Liver (tissue), 9 donors: ENCODE data around the gene ZC2HC1C. TPM values are rescaled to one million over a fixed set of nuclear protein-coding genes. Genes with fewer than 3 reads are reported as not detected.

Source experiments
- DNase-seq: peaks from one replicate; pipeline ENCODE4 v3.0.0-alpha.2; 2017; ENCODE audit warnings: low spot score
- H3K27ac ChIP-seq, 2 donors: one replicate each; pipeline ENCODE4 v1.7.0; 2013; ENCODE audit warnings: inconsistent platforms in 2 of 2, low read length in 2 of 2, control low read depth in 1 of 2, low read depth in 1 of 2, mild to moderate bottlenecking in 1 of 2
- H3K27me3 ChIP-seq, 4 donors: one replicate each; pipeline versions ENCODE4 v1.6.1 to v1.7.0; 2013; ENCODE audit warnings: low read length in 3 of 4, inconsistent platforms in 1 of 4, mild to moderate bottlenecking in 1 of 4, moderate library complexity in 1 of 4; ENCODE audit not compliant: control insufficient read depth in 4 of 4, insufficient read depth in 4 of 4
- H3K36me3 ChIP-seq, 4 donors: one replicate each; pipeline versions ENCODE4 v1.6.1 to v1.7.0; 2013; ENCODE audit warnings: low read length in 3 of 4, mild to moderate bottlenecking in 3 of 4, low read depth in 1 of 4, moderate library complexity in 1 of 4; ENCODE audit not compliant: control insufficient read depth in 4 of 4, insufficient read depth in 3 of 4
- H3K4me1 ChIP-seq, 4 donors: one replicate each; pipeline versions ENCODE4 v1.6.1 to v1.7.0; 2013; ENCODE audit warnings: low read length in 3 of 4, mild to moderate bottlenecking in 3 of 4, moderate library complexity in 1 of 4; ENCODE audit not compliant: control insufficient read depth in 4 of 4, insufficient read depth in 4 of 4
- H3K4me3 ChIP-seq, 3 donors: one replicate each; pipeline versions ENCODE4 v1.6.1 to v1.7.0; 2013; ENCODE audit warnings: low read length in 3 of 3, control low read depth in 1 of 3, low read depth in 1 of 3, mild to moderate bottlenecking in 1 of 3
- H3K9ac ChIP-seq, 2 donors: one replicate each; pipeline ENCODE4 v1.7.0; 2013; ENCODE audit warnings: low read length in 2 of 2, mild to moderate bottlenecking in 2 of 2, moderate library complexity in 2 of 2, control low read depth in 1 of 2, low read depth in 1 of 2
- H3K9me3 ChIP-seq, 4 donors: one replicate each; pipeline versions ENCODE4 v1.6.1 to v1.7.0; 2013; ENCODE audit warnings: low read length in 3 of 4; ENCODE audit not compliant: control insufficient read depth in 4 of 4
- FOXA1 ChIP-seq: IDR thresholded peaks from 2 replicates; pipeline ENCODE4 v1.6.1; 2016; ENCODE audit warnings: antibody characterized with exemption
- GABPA ChIP-seq, 2 donors: IDR thresholded peaks in 1 of 2; conservative IDR thresholded peaks in 1 of 2; 2 replicates each; pipeline ENCODE4 v1.6.1; 2016; ENCODE audit warnings: antibody characterized with exemption in 2 of 2, mild to moderate bottlenecking in 1 of 2, moderate library complexity in 1 of 2
- HNF4G ChIP-seq: IDR thresholded peaks from 2 replicates; pipeline ENCODE4 v1.6.1; 2016; ENCODE audit warnings: antibody characterized with exemption
- RAD21 ChIP-seq, 2 donors: IDR thresholded peaks; 2 replicates each; pipeline ENCODE4 v1.6.1; 2016; ENCODE audit warnings: antibody characterized with exemption in 2 of 2, mild to moderate bottlenecking in 2 of 2
- RXRA ChIP-seq, 2 donors: IDR thresholded peaks; 2 replicates each; pipeline ENCODE4 v1.6.1; 2017 to 2018; ENCODE audit warnings: antibody characterized with exemption in 2 of 2, mild to moderate bottlenecking in 1 of 2
- SP1 ChIP-seq: IDR thresholded peaks from 2 replicates; pipeline ENCODE4 v1.6.1; 2018; ENCODE audit warnings: antibody characterized with exemption, mild to moderate bottlenecking
- TAF1 ChIP-seq: conservative IDR thresholded peaks from 2 replicates; pipeline ENCODE4 v1.6.1; 2016; ENCODE audit warnings: antibody characterized with exemption, mild to moderate bottlenecking
- YY1 ChIP-seq: IDR thresholded peaks from 2 replicates; pipeline ENCODE4 v1.6.1; 2016; ENCODE audit warnings: antibody characterized with exemption, mild to moderate bottlenecking
- ZBTB33 ChIP-seq: IDR thresholded peaks from 2 replicates; pipeline ENCODE4 v1.6.1; 2016; ENCODE audit warnings: antibody characterized with exemption
- WGBS: extraction: QIAGEN DNeasy Blood & Tissue Kit; methylation state at CpG from one replicate; pipeline ENCODE4 v1.1.7; 2013; 5-methylcytosine and 5-hydroxymethylcytosine counted together
- polyA plus RNA-seq, 2 donors: library from polyadenylated mRNA; stranded (reverse) in 1 of 2; unstranded in 1 of 2; fragments of 200-250 nt in 1 of 2; fragments of >200 nt in 1 of 2; fragmentation: Nextera tagmentation in 1 of 2; extraction: Ambion mirVana in 1 of 2; gene quantifications; one replicate each; pipeline versions ENCODE4 v1.2.1 to v1.2.3, GENCODE V29; 2013 to 2015
- total RNA-seq, 2 donors: library from RNA; depleted of rRNA; stranded (reverse); fragments of >200 nt; gene quantifications; one replicate each; pipeline ENCODE4 v1.2.3, GENCODE V29; 2014
- TF ChIP-seq, protein P1 (sequence below): IDR thresholded peaks from 2 replicates; pipeline ENCODE4 v1.6.1; 2016; ENCODE audit warnings: antibody characterized with exemption, mild to moderate bottlenecking
- TF ChIP-seq, protein P2 (sequence below): IDR thresholded peaks from 2 replicates; pipeline ENCODE4 v1.6.1; 2016; ENCODE audit warnings: antibody characterized with exemption
- donor health status: healthy.
- donor health status: healthy.
- donor health status: healthy.
- donor health status: healthy.
- donor health status: healthy.

The ZC2HC1C gene
- total and polyA plus RNA-seq, 4 donors: 0.56 to 5.9 (median 3.5) TPM

DNA sequence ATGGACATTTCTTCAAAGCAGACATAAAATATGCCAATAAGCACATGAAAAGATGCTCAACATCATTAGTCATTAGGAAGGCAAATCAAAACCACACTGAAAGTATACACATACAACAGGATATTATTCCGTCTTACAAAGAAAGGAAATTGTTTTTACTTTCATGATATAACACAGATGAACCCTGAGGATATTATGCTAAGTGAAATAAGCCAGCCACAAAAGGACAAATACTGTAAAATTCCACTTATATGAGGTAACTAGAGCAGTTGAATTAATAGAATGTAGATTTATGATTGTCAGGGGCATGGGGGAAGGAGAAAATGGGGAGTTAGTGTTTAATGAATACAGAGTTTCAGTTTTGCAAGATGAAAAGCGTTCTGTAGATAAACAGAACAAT, 9.8 kb upstream of the ZC2HC1C start (continued):
- TF ChIP-seq, protein P1, sequence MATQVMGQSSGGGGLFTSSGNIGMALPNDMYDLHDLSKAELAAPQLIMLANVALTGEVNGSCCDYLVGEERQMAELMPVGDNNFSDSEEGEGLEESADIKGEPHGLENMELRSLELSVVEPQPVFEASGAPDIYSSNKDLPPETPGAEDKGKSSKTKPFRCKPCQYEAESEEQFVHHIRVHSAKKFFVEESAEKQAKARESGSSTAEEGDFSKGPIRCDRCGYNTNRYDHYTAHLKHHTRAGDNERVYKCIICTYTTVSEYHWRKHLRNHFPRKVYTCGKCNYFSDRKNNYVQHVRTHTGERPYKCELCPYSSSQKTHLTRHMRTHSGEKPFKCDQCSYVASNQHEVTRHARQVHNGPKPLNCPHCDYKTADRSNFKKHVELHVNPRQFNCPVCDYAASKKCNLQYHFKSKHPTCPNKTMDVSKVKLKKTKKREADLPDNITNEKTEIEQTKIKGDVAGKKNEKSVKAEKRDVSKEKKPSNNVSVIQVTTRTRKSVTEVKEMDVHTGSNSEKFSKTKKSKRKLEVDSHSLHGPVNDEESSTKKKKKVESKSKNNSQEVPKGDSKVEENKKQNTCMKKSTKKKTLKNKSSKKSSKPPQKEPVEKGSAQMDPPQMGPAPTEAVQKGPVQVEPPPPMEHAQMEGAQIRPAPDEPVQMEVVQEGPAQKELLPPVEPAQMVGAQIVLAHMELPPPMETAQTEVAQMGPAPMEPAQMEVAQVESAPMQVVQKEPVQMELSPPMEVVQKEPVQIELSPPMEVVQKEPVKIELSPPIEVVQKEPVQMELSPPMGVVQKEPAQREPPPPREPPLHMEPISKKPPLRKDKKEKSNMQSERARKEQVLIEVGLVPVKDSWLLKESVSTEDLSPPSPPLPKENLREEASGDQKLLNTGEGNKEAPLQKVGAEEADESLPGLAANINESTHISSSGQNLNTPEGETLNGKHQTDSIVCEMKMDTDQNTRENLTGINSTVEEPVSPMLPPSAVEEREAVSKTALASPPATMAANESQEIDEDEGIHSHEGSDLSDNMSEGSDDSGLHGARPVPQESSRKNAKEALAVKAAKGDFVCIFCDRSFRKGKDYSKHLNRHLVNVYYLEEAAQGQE: no peak

- no peak overlapping the region for H3K9ac ChIP-seq
- no peak overlapping the region for H3K4me3 ChIP-seq
- H3K36me3 ChIP-seq: peaks cover 0 to 3% (median 0%) of the 10 kb centered on the region in 4 donors
- H3K4me1 ChIP-seq: peaks cover 3 to 10% (median 5%) of the 10 kb centered on the region in 4 donors
- no peaks in the 10 kb centered on the region for H3K9me3 ChIP-seq
- H3K27ac ChIP-seq: no peak overlapping the region
- 73% methylated on average over 2 of the region's 2 CpGs for WGBS
- DNase-seq: no peak
- no peaks in the 10 kb centered on the region for H3K27me3 ChIP-seq
- no peak for TF ChIP-seq GABPA (IDR thresholded peaks at IDR 0.05 in 1 of 2, conservative IDR thresholded peaks at IDR 0.05 in 1 of 2)
Observed at GRCh38 chr14:75060420-75060819, 9.0 kb upstream of the ZC2HC1C start.

DNA sequence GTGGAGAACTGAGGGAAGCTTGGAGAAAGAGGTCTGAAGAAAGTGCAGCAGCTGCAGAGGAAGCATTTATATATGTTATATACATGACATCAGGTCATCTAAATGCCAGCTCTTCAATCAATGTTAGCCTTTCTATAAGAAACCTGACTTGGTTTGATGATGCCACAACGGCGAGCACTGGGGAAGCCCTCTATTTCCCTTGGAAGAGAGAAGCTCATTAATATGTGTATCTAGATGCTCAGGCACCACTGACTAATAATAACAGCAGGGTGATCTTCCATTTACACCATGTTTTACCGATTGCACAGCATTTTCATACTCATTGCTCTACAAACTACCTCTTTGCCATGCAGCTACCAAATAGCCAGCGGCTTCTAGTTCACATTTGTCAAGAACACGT, 6.4 kb upstream of the ZC2HC1C start:
- DNase-seq: no peak
- Histone ChIP-seq H3K27me3 (no peaks in the 10 kb centered on the region), H3K27ac (no peak overlapping the region), H3K36me3 (peaks cover 0 to 3% (median 0%) of the 10 kb centered on the region in 4 donors), H3K9ac (no peak overlapping the region), H3K4me3 (peak overlapping the region in 2 of 3 donors; percentile 69 to 82), H3K4me1 (peaks cover 3 to 10% (median 5%) of the 10 kb centered on the region in 4 donors), H3K9me3 (no peaks in the 10 kb centered on the region)
- no peak for TF ChIP-seq ZBTB33
- WGBS: 54% methylated on average over 5 of the region's 5 CpGs

GRCh38 chr14:75063491-75064204, 5.8 kb upstream of the ZC2HC1C start, which contains the start of gene ACYP1:
ACYP1 (minus strand) TSS chr14:75064024; CDS start chr14:75063553, 471 bp downstream.
- Histone ChIP-seq H3K36me3 (peaks cover 0 to 2% (median 0%) of the 10 kb centered on the region in 4 donors), H3K27ac (peak within 1 kb of the TSS; percentile 57 to 72), H3K4me1 (peaks cover 3 to 15% (median 8%) of the 10 kb centered on the region in 4 donors), H3K9ac (peak within 1 kb of the TSS; percentile 62 to 77), H3K4me3 (peak within 1 kb of the TSS; percentile 69 to 85 (median 82)), H3K9me3 (no peaks in the 10 kb centered on the region), H3K27me3 (no peaks in the 10 kb centered on the region)
- DNase-seq: peak; percentile 97
- TF ChIP-seq SP1 (peak; percentile 84), YY1 (peak; percentile 15), FOXA1 (no peak), TAF1 (no peak), HNF4G (no peak), RAD21 (IDR thresholded peaks at IDR 0.05) (no peak), RXRA (IDR thresholded peaks at IDR 0.05) (peak; percentile 88 to 90), GABPA (IDR thresholded peaks at IDR 0.05 in 1 of 2, conservative IDR thresholded peaks at IDR 0.05 in 1 of 2) (peak in 1 of 2 donors; percentile 60)
- TF ChIP-seq, protein P2, sequence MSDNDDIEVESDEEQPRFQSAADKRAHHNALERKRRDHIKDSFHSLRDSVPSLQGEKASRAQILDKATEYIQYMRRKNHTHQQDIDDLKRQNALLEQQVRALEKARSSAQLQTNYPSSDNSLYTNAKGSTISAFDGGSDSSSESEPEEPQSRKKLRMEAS: no peak
- WGBS: under 1% methylated on average over 34 of the region's 34 CpGs
